Measurements from ENCODE around the gene ZNF423.

DNA sequence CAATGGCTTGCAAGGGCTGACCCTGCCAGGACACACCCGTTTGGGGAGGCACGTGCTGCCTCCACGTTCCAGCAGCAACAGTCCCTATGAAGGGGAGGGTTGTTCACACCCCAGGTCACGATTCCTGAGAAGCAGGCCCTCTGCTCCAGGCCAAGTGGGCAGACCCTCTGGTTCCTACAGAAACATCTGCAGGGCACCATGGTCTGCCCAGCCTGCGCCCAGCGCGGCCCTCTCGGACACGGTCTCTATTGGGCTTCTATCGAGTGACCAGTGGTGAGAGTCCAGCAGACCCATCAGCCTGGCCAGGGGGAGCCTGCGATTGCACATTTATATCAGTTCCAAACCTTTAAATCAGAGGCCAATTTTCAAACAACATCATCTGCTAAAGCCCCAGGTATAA, 128.3 kb downstream of the ZNF423 start:
- TF ChIP-seq, protein P1, sequence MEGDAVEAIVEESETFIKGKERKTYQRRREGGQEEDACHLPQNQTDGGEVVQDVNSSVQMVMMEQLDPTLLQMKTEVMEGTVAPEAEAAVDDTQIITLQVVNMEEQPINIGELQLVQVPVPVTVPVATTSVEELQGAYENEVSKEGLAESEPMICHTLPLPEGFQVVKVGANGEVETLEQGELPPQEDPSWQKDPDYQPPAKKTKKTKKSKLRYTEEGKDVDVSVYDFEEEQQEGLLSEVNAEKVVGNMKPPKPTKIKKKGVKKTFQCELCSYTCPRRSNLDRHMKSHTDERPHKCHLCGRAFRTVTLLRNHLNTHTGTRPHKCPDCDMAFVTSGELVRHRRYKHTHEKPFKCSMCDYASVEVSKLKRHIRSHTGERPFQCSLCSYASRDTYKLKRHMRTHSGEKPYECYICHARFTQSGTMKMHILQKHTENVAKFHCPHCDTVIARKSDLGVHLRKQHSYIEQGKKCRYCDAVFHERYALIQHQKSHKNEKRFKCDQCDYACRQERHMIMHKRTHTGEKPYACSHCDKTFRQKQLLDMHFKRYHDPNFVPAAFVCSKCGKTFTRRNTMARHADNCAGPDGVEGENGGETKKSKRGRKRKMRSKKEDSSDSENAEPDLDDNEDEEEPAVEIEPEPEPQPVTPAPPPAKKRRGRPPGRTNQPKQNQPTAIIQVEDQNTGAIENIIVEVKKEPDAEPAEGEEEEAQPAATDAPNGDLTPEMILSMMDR (IDR thresholded peaks at IDR 0.05), result no peak
- no peak for TF ChIP-seq EP300 (IDR thresholded peaks at IDR 0.05)
